Liver (tissue), 9 donors: ENCODE results near the gene TANC1. TPM values are rescaled to one million over a fixed set of nuclear protein-coding genes. Genes with fewer than 3 reads are reported as not detected.

Source experiments
- DNase-seq: peaks from one replicate; pipeline ENCODE4 v3.0.0-alpha.2; 2017; ENCODE audit warnings: low spot score
- H3K27ac ChIP-seq, 2 donors: one replicate each; pipeline ENCODE4 v1.7.0; 2013; ENCODE audit warnings: inconsistent platforms in 2 of 2, low read length in 2 of 2, control low read depth in 1 of 2, low read depth in 1 of 2, mild to moderate bottlenecking in 1 of 2
- H3K27me3 ChIP-seq, 4 donors: one replicate each; pipeline versions ENCODE4 v1.6.1 to v1.7.0; 2013; ENCODE audit warnings: low read length in 3 of 4, inconsistent platforms in 1 of 4, mild to moderate bottlenecking in 1 of 4, moderate library complexity in 1 of 4; ENCODE audit not compliant: control insufficient read depth in 4 of 4, insufficient read depth in 4 of 4
- H3K36me3 ChIP-seq, 4 donors: one replicate each; pipeline versions ENCODE4 v1.6.1 to v1.7.0; 2013; ENCODE audit warnings: low read length in 3 of 4, mild to moderate bottlenecking in 3 of 4, low read depth in 1 of 4, moderate library complexity in 1 of 4; ENCODE audit not compliant: control insufficient read depth in 4 of 4, insufficient read depth in 3 of 4
- H3K4me1 ChIP-seq, 4 donors: one replicate each; pipeline versions ENCODE4 v1.6.1 to v1.7.0; 2013; ENCODE audit warnings: low read length in 3 of 4, mild to moderate bottlenecking in 3 of 4, moderate library complexity in 1 of 4; ENCODE audit not compliant: control insufficient read depth in 4 of 4, insufficient read depth in 4 of 4
- H3K4me3 ChIP-seq, 3 donors: one replicate each; pipeline versions ENCODE4 v1.6.1 to v1.7.0; 2013; ENCODE audit warnings: low read length in 3 of 3, control low read depth in 1 of 3, low read depth in 1 of 3, mild to moderate bottlenecking in 1 of 3
- H3K9ac ChIP-seq, 2 donors: one replicate each; pipeline ENCODE4 v1.7.0; 2013; ENCODE audit warnings: low read length in 2 of 2, mild to moderate bottlenecking in 2 of 2, moderate library complexity in 2 of 2, control low read depth in 1 of 2, low read depth in 1 of 2
- H3K9me3 ChIP-seq, 4 donors: one replicate each; pipeline versions ENCODE4 v1.6.1 to v1.7.0; 2013; ENCODE audit warnings: low read length in 3 of 4; ENCODE audit not compliant: control insufficient read depth in 4 of 4
- EGR1 ChIP-seq, 2 donors: IDR thresholded peaks; 2 replicates each; pipeline ENCODE4 v1.6.1; 2016 to 2018; ENCODE audit warnings: antibody characterized with exemption in 2 of 2, low read depth in 2 of 2
- FOXA1 ChIP-seq: IDR thresholded peaks from 2 replicates; pipeline ENCODE4 v1.6.1; 2016; ENCODE audit warnings: antibody characterized with exemption
- FOXA2 ChIP-seq: IDR thresholded peaks from 2 replicates; pipeline ENCODE4 v1.6.1; 2016; ENCODE audit warnings: antibody characterized with exemption
- GABPA ChIP-seq, 2 donors: IDR thresholded peaks in 1 of 2; conservative IDR thresholded peaks in 1 of 2; 2 replicates each; pipeline ENCODE4 v1.6.1; 2016; ENCODE audit warnings: antibody characterized with exemption in 2 of 2, mild to moderate bottlenecking in 1 of 2, moderate library complexity in 1 of 2
- HNF4A ChIP-seq, 2 donors: conservative IDR thresholded peaks; 2 replicates each; pipeline ENCODE4 v1.6.1; 2016; ENCODE audit warnings: antibody characterized with exemption in 2 of 2, mild to moderate bottlenecking in 2 of 2
- HNF4G ChIP-seq: IDR thresholded peaks from 2 replicates; pipeline ENCODE4 v1.6.1; 2016; ENCODE audit warnings: antibody characterized with exemption
- JUND ChIP-seq, 2 donors: IDR thresholded peaks; 2 replicates each; pipeline ENCODE4 v1.6.1; 2016; ENCODE audit warnings: antibody characterized with exemption in 2 of 2
- NR2F2 ChIP-seq: IDR thresholded peaks from 2 replicates; pipeline ENCODE4 v1.6.1; 2016; ENCODE audit warnings: antibody characterized with exemption
- RAD21 ChIP-seq, 2 donors: IDR thresholded peaks; 2 replicates each; pipeline ENCODE4 v1.6.1; 2016; ENCODE audit warnings: antibody characterized with exemption in 2 of 2, mild to moderate bottlenecking in 2 of 2
- RXRA ChIP-seq, 2 donors: IDR thresholded peaks; 2 replicates each; pipeline ENCODE4 v1.6.1; 2017 to 2018; ENCODE audit warnings: antibody characterized with exemption in 2 of 2, mild to moderate bottlenecking in 1 of 2
- SP1 ChIP-seq: IDR thresholded peaks from 2 replicates; pipeline ENCODE4 v1.6.1; 2018; ENCODE audit warnings: antibody characterized with exemption, mild to moderate bottlenecking
- TAF1 ChIP-seq: conservative IDR thresholded peaks from 2 replicates; pipeline ENCODE4 v1.6.1; 2016; ENCODE audit warnings: antibody characterized with exemption, mild to moderate bottlenecking
- YY1 ChIP-seq: IDR thresholded peaks from 2 replicates; pipeline ENCODE4 v1.6.1; 2016; ENCODE audit warnings: antibody characterized with exemption, mild to moderate bottlenecking
- WGBS: extraction: QIAGEN DNeasy Blood & Tissue Kit; methylation state at CpG from one replicate; pipeline ENCODE4 v1.1.7; 2013; 5-methylcytosine and 5-hydroxymethylcytosine counted together
- polyA plus RNA-seq, 2 donors: library from polyadenylated mRNA; stranded (reverse) in 1 of 2; unstranded in 1 of 2; fragments of 200-250 nt in 1 of 2; fragments of >200 nt in 1 of 2; fragmentation: Nextera tagmentation in 1 of 2; extraction: Ambion mirVana in 1 of 2; gene quantifications; one replicate each; pipeline versions ENCODE4 v1.2.1 to v1.2.3, GENCODE V29; 2013 to 2015
- total RNA-seq, 2 donors: library from RNA; depleted of rRNA; stranded (reverse); fragments of >200 nt; gene quantifications; one replicate each; pipeline ENCODE4 v1.2.3, GENCODE V29; 2014
- TF ChIP-seq, protein P1 (sequence below): IDR thresholded peaks from 2 replicates; pipeline ENCODE4 v1.6.1; 2016; ENCODE audit warnings: antibody characterized with exemption
- TF ChIP-seq, protein P2 (sequence below): fragments of 150-350 bp; IDR thresholded peaks from 2 replicates; pipeline ENCODE4 v1.5.1; 2017; ENCODE audit warnings: improper control_type of control experiment, low read depth, low read length; ENCODE audit not compliant: missing input control
- TF ChIP-seq, protein P3 (sequence below): IDR thresholded peaks from 2 replicates; pipeline ENCODE4 v1.6.1; 2016; ENCODE audit warnings: antibody characterized with exemption
- TF ChIP-seq, protein P4 (sequence below): IDR thresholded peaks from 2 replicates; pipeline ENCODE4 v1.6.1; 2016; ENCODE audit warnings: antibody characterized with exemption, mild to moderate bottlenecking
- TF ChIP-seq, protein P5 (sequence below): IDR thresholded peaks from 2 replicates; pipeline ENCODE4 v1.6.1; 2016; ENCODE audit warnings: antibody characterized with exemption
- donor health status: healthy.
- donor health status: healthy.
- donor health status: healthy.
- donor health status: healthy.
- donor health status: healthy.

Gene TANC1
- total and polyA plus RNA-seq, 4 donors, result 3.7 to 17.7 (median 5.2) TPM

DNA sequence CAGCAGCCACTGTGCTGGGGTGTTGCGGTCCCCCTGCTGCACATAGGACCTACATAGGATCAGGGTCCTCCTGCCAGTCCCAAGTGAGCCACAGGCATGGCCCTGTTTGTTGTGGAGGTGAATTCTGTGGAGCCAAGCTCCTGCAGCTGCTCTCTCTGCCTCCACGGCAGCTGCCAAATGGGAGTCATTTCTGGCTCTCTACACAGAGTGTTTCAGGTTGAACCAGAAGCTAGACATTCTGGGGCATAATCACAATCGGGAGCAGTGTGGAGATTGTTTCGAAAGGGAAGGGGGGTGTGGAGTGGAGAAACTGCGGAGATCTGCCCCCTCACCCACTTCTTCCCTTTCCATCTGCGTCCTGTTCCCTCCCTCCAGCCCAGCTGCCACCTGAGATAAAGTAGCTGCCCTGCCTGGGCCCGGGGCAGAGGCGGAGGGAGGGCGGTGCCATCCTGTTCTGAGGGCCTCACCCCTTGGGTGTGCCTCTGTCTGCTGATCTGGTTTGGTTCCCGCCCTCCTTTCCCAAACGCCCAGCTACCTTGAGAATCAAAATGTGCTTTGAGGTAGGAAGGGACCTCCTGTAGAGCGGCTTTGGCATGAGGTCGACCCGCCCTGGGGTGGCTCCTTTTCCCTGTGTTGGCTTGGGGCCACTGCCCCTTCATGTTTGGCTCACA, 178.7 kb downstream of the TANC1 start:
- Histone ChIP-seq H3K9ac (no peak overlapping the region), H3K4me3 (no peak overlapping the region), H3K36me3 (no peaks in the 10 kb centered on the region), H3K27ac (no peak overlapping the region), H3K9me3 (no peaks in the 10 kb centered on the region), H3K27me3 (no peaks in the 10 kb centered on the region), H3K4me1 (peaks cover 5 to 48% (median 33%) of the 10 kb centered on the region in 4 donors)
- 64% methylated on average over 14 of the region's 14 CpGs for WGBS
- TF ChIP-seq YY1 (no peak), HNF4G (no peak), SP1 (no peak), RXRA (IDR thresholded peaks at IDR 0.05) (no peak), NR2F2 (no peak), FOXA2 (no peak), FOXA1 (no peak), HNF4A (conservative IDR thresholded peaks at IDR 0.05) (no peak), GABPA (IDR thresholded peaks at IDR 0.05 in 1 of 2, conservative IDR thresholded peaks at IDR 0.05 in 1 of 2) (no peak), RAD21 (IDR thresholded peaks at IDR 0.05) (no peak), TAF1 (no peak), EGR1 (IDR thresholded peaks at IDR 0.05; ENCODE audit: low read depth in 2 of 2) (no peak), JUND (IDR thresholded peaks at IDR 0.05) (no peak)
- TF ChIP-seq, protein P1, sequence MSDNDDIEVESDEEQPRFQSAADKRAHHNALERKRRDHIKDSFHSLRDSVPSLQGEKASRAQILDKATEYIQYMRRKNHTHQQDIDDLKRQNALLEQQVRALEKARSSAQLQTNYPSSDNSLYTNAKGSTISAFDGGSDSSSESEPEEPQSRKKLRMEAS, result no peak
- TF ChIP-seq, protein P2, sequence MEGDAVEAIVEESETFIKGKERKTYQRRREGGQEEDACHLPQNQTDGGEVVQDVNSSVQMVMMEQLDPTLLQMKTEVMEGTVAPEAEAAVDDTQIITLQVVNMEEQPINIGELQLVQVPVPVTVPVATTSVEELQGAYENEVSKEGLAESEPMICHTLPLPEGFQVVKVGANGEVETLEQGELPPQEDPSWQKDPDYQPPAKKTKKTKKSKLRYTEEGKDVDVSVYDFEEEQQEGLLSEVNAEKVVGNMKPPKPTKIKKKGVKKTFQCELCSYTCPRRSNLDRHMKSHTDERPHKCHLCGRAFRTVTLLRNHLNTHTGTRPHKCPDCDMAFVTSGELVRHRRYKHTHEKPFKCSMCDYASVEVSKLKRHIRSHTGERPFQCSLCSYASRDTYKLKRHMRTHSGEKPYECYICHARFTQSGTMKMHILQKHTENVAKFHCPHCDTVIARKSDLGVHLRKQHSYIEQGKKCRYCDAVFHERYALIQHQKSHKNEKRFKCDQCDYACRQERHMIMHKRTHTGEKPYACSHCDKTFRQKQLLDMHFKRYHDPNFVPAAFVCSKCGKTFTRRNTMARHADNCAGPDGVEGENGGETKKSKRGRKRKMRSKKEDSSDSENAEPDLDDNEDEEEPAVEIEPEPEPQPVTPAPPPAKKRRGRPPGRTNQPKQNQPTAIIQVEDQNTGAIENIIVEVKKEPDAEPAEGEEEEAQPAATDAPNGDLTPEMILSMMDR, result no peak
- TF ChIP-seq, protein P3, sequence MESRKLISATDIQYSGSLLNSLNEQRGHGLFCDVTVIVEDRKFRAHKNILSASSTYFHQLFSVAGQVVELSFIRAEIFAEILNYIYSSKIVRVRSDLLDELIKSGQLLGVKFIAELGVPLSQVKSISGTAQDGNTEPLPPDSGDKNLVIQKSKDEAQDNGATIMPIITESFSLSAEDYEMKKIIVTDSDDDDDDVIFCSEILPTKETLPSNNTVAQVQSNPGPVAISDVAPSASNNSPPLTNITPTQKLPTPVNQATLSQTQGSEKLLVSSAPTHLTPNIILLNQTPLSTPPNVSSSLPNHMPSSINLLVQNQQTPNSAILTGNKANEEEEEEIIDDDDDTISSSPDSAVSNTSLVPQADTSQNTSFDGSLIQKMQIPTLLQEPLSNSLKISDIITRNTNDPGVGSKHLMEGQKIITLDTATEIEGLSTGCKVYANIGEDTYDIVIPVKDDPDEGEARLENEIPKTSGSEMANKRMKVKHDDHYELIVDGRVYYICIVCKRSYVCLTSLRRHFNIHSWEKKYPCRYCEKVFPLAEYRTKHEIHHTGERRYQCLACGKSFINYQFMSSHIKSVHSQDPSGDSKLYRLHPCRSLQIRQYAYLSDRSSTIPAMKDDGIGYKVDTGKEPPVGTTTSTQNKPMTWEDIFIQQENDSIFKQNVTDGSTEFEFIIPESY, result no peak
- TF ChIP-seq, protein P4, sequence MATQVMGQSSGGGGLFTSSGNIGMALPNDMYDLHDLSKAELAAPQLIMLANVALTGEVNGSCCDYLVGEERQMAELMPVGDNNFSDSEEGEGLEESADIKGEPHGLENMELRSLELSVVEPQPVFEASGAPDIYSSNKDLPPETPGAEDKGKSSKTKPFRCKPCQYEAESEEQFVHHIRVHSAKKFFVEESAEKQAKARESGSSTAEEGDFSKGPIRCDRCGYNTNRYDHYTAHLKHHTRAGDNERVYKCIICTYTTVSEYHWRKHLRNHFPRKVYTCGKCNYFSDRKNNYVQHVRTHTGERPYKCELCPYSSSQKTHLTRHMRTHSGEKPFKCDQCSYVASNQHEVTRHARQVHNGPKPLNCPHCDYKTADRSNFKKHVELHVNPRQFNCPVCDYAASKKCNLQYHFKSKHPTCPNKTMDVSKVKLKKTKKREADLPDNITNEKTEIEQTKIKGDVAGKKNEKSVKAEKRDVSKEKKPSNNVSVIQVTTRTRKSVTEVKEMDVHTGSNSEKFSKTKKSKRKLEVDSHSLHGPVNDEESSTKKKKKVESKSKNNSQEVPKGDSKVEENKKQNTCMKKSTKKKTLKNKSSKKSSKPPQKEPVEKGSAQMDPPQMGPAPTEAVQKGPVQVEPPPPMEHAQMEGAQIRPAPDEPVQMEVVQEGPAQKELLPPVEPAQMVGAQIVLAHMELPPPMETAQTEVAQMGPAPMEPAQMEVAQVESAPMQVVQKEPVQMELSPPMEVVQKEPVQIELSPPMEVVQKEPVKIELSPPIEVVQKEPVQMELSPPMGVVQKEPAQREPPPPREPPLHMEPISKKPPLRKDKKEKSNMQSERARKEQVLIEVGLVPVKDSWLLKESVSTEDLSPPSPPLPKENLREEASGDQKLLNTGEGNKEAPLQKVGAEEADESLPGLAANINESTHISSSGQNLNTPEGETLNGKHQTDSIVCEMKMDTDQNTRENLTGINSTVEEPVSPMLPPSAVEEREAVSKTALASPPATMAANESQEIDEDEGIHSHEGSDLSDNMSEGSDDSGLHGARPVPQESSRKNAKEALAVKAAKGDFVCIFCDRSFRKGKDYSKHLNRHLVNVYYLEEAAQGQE, result no peak
- TF ChIP-seq, protein P5, sequence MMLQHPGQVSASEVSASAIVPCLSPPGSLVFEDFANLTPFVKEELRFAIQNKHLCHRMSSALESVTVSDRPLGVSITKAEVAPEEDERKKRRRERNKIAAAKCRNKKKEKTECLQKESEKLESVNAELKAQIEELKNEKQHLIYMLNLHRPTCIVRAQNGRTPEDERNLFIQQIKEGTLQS, result no peak
- DNase-seq, result peak; percentile 84
